Ovary (tissue), 9 donors: ENCODE data around the gene COL21A1. TPM values are rescaled to one million over a fixed set of nuclear protein-coding genes. Genes with fewer than 3 reads are reported as not detected.

Experiments
- DNase-seq, 5 donors: peaks; one replicate each; pipeline ENCODE4 v3.0.0-alpha.2; 2019 to 2020
- H3K27ac ChIP-seq, 2 donors: fragments of 200-600 bp; one replicate each; pipeline versions ENCODE4 v1.5.1 to v1.8.0; 2019 to 2022
- H3K27me3 ChIP-seq: fragments of 200-600 bp; one replicate; pipeline ENCODE4 v1.8.0; 2022
- H3K36me3 ChIP-seq: fragments of 200-600 bp; sonication (generic); one replicate; pipeline ENCODE4 v1.5.1; 2019
- H3K4me1 ChIP-seq: one replicate; pipeline ENCODE4 v1.8.1; 2013; ENCODE audit warnings: mild to moderate bottlenecking, moderate library complexity; ENCODE audit not compliant: insufficient read depth
- H3K4me3 ChIP-seq: fragments of 200-600 bp; sonication (generic); one replicate; pipeline ENCODE4 v1.5.1; 2017
- H3K9me3 ChIP-seq, 2 donors: fragments of 200-600 bp in 1 of 2; sonication (generic) in 1 of 2; one replicate each; pipeline versions ENCODE4 v1.5.1 to v1.8.1; 2013 to 2019; ENCODE audit warnings: mild to moderate bottlenecking in 1 of 2, moderate library complexity in 1 of 2
- EP300 ChIP-seq: sonication (generic); formaldehyde crosslinking; IDR thresholded peaks from one replicate; pipeline ENCODE4 v1.6.1; 2017; ENCODE audit warnings: antibody characterized with exemption
- POLR2A ChIP-seq: fragments of 450-650 bp; IDR thresholded peaks from one replicate; pipeline ENCODE4 v1.6.1; 2017; ENCODE audit warnings: antibody characterized with exemption, mild to moderate bottlenecking, moderate library complexity
- WGBS, 3 donors: extraction: QIAGEN DNeasy Blood & Tissue Kit in 1 of 3; methylation state at CpG; one replicate each; pipeline versions ENCODE4 v1.1.5 to v1.1.7; 2013 to 2017; 5-methylcytosine and 5-hydroxymethylcytosine counted together
- intact Hi-C, 4 donors: fragments of 100-400 bp; cut with DNase I; formaldehyde crosslinking; loops; one replicate each; pipeline versions ENCODE4 v1.11.0 to v1.15.1; 2022 to 2023
- polyA plus RNA-seq, 2 donors: library from polyadenylated mRNA; stranded (reverse); fragments of 200-250 nt in 1 of 2; fragments of 350-450 nt in 1 of 2; fragmentation: Illumina TruSeq in 1 of 2; extraction: RNeasy Lipid Tissue Mini Kit (QIAGEN cat#74804) in 1 of 2; gene quantifications; one replicate each; pipeline ENCODE4 v1.2.3, GENCODE V29; 2013 to 2014
- total RNA-seq, 7 donors: library from RNA; depleted of rRNA in 2 of 7; stranded (reverse); fragments of >200 nt in 2 of 7; fragmentation: NEBNext Ultra II Directional in 3 of 7; extraction: Animal tissue kit (Norgen Biotek cat#: 25700) in 3 of 7; gene quantifications; one replicate each; pipeline versions ENCODE4 v1.1.0 to v1.2.4, GENCODE V29; 2016 to 2023
- TF ChIP-seq, protein P1 (sequence below), 3 donors: fragments of 450-650 bp in 2 of 3; fragments of 200-600 bp in 1 of 3; IDR thresholded peaks; one replicate each; pipeline versions ENCODE4 v1.5.1 to v1.8.0; 2016 to 2022; ENCODE audit warnings: antibody characterized with exemption in 3 of 3, mild to moderate bottlenecking in 1 of 3
- donor health status: DM: no; HTN: no; CAD: no; lungs with moderate emphysema.
- donor health status: DM: no; HTN: no; CAD: no.
- donor health status: Bipolar disorder and iron deficiency.
- donor health status: DM: yes; HTN: yes; CAD: no.
- donor health status: DM: no; HTN: no; CAD: no.
- donor health status: DM: yes; HTN: yes; CAD: no.

Gene COL21A1
- total and polyA plus RNA-seq, 9 donors = 2.5 to 15.7 (median 4.0) TPM

DNA sequence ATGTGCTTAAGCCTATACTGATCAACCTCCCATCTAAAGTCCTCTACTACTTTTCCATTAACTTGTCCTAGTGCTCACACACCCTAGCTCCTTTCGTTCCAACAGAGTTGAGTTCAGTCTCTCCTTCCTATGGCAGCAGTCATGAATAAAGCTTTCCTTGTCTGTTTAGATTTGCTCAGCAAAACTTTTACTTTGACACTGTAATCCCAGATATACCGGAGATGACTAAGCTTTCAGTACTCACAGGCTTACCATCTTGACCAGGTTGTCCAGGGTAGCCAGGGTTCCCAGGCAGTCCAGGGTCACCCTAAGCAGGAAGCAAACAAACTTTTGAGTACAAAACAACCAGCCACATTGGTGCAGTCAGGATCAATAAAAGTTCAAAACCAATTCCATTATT, 90.7 kb downstream of the COL21A1 start:
- no peaks in the 10 kb centered on the region for H3K27me3 ChIP-seq
- DNase-seq = no peak
- intact Hi-C loops = no loop called here
- H3K36me3 ChIP-seq = no peaks in the 10 kb centered on the region
- H3K9me3 ChIP-seq = no peaks in the 10 kb centered on the region
- no peak overlapping the region for H3K27ac ChIP-seq
- no peaks in the 10 kb centered on the region for H3K4me1 ChIP-seq
- TF ChIP-seq POLR2A (no peak), EP300 (no peak)
- TF ChIP-seq, protein P1, sequence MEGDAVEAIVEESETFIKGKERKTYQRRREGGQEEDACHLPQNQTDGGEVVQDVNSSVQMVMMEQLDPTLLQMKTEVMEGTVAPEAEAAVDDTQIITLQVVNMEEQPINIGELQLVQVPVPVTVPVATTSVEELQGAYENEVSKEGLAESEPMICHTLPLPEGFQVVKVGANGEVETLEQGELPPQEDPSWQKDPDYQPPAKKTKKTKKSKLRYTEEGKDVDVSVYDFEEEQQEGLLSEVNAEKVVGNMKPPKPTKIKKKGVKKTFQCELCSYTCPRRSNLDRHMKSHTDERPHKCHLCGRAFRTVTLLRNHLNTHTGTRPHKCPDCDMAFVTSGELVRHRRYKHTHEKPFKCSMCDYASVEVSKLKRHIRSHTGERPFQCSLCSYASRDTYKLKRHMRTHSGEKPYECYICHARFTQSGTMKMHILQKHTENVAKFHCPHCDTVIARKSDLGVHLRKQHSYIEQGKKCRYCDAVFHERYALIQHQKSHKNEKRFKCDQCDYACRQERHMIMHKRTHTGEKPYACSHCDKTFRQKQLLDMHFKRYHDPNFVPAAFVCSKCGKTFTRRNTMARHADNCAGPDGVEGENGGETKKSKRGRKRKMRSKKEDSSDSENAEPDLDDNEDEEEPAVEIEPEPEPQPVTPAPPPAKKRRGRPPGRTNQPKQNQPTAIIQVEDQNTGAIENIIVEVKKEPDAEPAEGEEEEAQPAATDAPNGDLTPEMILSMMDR (IDR thresholded peaks at IDR 0.05) = no peak
- H3K4me3 ChIP-seq = no peak overlapping the region
- WGBS, 3 donors = 82 to 94% (median 84%) methylated on average over 2 of the region's 2 CpGs

DNA sequence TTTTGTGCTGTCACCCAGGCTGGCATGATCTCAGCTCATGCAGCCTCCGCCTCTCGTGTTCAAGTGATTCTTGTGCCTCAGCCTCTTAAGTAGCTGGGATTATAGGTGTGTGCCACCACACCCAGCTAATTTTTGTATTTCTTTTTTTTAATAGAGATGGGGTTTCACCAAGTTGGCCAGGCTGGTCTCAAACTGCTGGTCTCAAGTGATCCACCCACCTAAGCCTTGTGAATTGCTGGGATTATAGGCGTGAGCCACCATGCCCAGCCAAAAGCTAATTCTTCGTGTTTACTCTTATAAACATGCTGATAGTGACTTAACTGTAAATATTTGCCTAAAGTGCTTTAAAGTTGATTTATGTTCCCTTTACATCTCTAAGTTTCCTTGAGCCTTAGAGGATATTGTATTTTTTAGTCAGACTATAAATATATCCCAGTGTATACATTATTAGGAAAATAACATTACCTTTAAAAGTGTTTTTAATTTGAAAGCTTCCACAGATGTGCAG, 91.7 kb downstream of the COL21A1 start:
- Histone ChIP-seq H3K4me3 (no peak overlapping the region), H3K4me1 (no peaks in the 10 kb centered on the region), H3K36me3 (no peaks in the 10 kb centered on the region), H3K9me3 (no peaks in the 10 kb centered on the region), H3K27ac (no peak overlapping the region), H3K27me3 (no peaks in the 10 kb centered on the region)
- WGBS, 3 donors = 61 to 74% (median 67%) methylated on average over 4 of the region's 4 CpGs
- TF ChIP-seq EP300 (no peak), POLR2A (no peak)
- TF ChIP-seq, protein P1 (IDR thresholded peaks at IDR 0.05) = no peak
- DNase-seq = no peak
- intact Hi-C loops = no loop called here

DNA sequence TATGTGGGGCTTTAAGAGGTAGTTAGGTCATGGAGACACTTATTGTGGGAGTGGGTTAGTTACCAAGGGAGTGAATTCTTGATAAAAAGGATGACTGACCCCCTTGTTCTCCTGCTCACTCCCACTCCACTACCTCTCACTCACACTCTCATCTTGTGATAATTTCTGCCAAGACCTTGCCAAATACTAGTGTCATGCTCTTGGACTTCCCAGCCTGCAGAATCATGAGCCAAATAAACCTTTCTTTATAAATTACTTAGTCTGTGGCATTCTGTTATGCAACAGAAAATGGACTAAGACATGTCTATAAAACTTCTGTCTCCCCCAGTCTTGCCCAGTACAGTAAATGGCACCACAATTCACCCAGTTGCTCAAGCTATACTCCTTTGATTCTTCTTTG, 93.3 kb downstream of the COL21A1 start:
- H3K27me3 ChIP-seq = no peaks in the 10 kb centered on the region
- intact Hi-C loops = no loop called here

DNA sequence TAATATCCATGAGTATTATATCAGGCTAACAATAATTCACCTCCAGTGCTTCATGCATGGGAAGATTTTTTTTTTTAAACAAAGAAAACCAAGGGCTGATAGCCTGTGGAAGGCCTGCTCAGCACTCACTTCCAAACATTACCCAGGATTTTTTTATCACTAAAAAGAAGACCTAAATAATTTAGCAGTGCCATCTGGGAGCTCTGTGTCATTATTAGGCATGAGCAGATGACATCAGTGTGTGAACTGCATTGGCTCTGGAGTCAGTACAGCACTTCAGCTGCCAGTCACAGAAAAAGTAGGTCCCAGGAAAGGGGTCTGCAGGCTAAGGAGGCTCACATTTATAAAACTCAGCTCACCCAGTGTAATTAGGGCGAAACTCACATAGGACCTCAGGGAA, 94.8 kb downstream of the COL21A1 start:
- no peak for TF ChIP-seq EP300
- Histone ChIP-seq H3K36me3 (no peaks in the 10 kb centered on the region), H3K4me1 (no peaks in the 10 kb centered on the region), H3K27ac (no peak overlapping the region), H3K9me3 (no peaks in the 10 kb centered on the region), H3K27me3 (no peaks in the 10 kb centered on the region), H3K4me3 (no peak overlapping the region)
- intact Hi-C loops = no loop called here
- WGBS, 3 donors = 94 to 97% (median 97%) methylated on average over 1 of the region's 1 CpG
- no peak for DNase-seq

More for the DNA sequence above, 93.3 kb downstream of the COL21A1 start:
- H3K9me3 ChIP-seq = no peaks in the 10 kb centered on the region
- no peak for DNase-seq
- no peak overlapping the region for H3K4me3 ChIP-seq
- no peaks in the 10 kb centered on the region for H3K36me3 ChIP-seq
- no peak overlapping the region for H3K27ac ChIP-seq
- TF ChIP-seq POLR2A = no peak
- TF ChIP-seq, protein P1 (IDR thresholded peaks at IDR 0.05) = no peak
- no peaks in the 10 kb centered on the region for H3K4me1 ChIP-seq

DNA sequence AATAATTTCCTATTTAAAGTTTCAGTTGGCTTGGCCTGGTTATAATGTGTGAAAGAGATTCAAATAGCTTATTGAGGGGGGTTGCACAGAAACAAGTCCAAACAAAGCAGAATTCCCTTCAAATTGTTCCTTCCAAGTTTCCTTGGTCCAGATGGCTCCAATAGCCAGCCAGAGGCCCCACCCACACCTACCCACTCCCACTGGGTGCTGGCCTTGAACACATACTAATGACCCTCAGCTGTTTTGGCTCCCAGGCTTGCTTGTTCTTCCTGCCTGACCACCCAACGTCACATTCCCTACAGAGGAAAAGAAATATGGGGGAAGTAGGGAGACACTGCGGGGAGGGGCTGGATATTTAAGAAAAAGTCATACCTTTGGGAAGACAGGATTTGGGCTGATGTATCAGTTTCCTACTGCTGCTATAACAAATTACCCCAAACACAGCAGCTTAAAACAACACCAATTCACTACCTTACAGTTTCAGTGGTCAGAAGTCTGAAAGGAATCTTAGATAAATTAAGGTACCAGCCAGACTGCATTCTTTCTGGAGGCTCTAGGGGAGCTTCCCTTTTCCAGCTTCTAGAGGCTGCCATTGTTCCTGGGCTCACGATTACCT, 95.7 kb downstream of the COL21A1 start:
- 69 to 77% (median 73%) methylated on average over 3 of the region's 3 CpGs for whole genome bisulfite sequencing, 3 donors
- intact Hi-C loops = no loop called here
- Histone ChIP-seq H3K9me3 (no peaks in the 10 kb centered on the region), H3K36me3 (no peaks in the 10 kb centered on the region), H3K4me3 (no peak overlapping the region), H3K27me3 (no peaks in the 10 kb centered on the region), H3K4me1 (no peaks in the 10 kb centered on the region), H3K27ac (no peak overlapping the region)
- DNase-seq = no peak
- no peak for TF ChIP-seq POLR2A
- TF ChIP-seq, protein P1 (IDR thresholded peaks at IDR 0.05) = no peak
